Measurements from ENCODE around the gene ASIC2.

The ASIC2 gene

GRCh38 chr17:33118391-33119075, 174.6 kb downstream of the ASIC2 start:
- DNase-seq (ENCODE audit: low read depth in 2 of 2, low spot score in 1 of 2), result no peak

- DNase-seq (ENCODE audit: low read depth in 2 of 2, low spot score in 1 of 2), result no peak
Observed at GRCh38 chr17:33116021-33116551, 177.0 kb downstream of the ASIC2 start.

GRCh38 chr17:33115366-33115765, 177.7 kb downstream of the ASIC2 start:
- DNase-seq (ENCODE audit: low read depth in 2 of 2, low spot score in 1 of 2), result no peak

GRCh38 chr17:33113991-33114370, 179.1 kb downstream of the ASIC2 start:
- DNase-seq (ENCODE audit: low read depth in 2 of 2, low spot score in 1 of 2), result no peak

GRCh38 chr17:33113276-33113990, 179.7 kb downstream of the ASIC2 start:
- no peak for DNase-seq (ENCODE audit: low read depth in 2 of 2, low spot score in 1 of 2)

GRCh38 chr17:33112763-33113162, 180.3 kb downstream of the ASIC2 start:
- no peak for DNase-seq (ENCODE audit: low read depth in 2 of 2, low spot score in 1 of 2)

- no peak for DNase-seq (ENCODE audit: low read depth in 2 of 2, low spot score in 1 of 2)
Observed at GRCh38 chr17:33109336-33110072, 183.6 kb downstream of the ASIC2 start.

GRCh38 chr17:33106525-33107165, 186.4 kb downstream of the ASIC2 start:
- no peak for DNase-seq (ENCODE audit: low read depth in 2 of 2, low spot score in 1 of 2)

GRCh38 chr17:33105911-33106310, 187.2 kb downstream of the ASIC2 start:
- DNase-seq (ENCODE audit: low read depth in 2 of 2, low spot score in 1 of 2), result no peak

GRCh38 chr17:33099906-33100305, 193.2 kb downstream of the ASIC2 start:
- DNase-seq (ENCODE audit: low read depth in 2 of 2, low spot score in 1 of 2), result no peak

- no peak for DNase-seq (ENCODE audit: low read depth in 2 of 2, low spot score in 1 of 2)
Observed at GRCh38 chr17:33099252-33099651, 193.8 kb downstream of the ASIC2 start.

GRCh38 chr17:33097411-33097810, 195.7 kb downstream of the ASIC2 start:
- DNase-seq (ENCODE audit: low read depth in 2 of 2, low spot score in 1 of 2), result no peak

GRCh38 chr17:33096161-33096560, 196.9 kb downstream of the ASIC2 start:
- DNase-seq (ENCODE audit: low read depth in 2 of 2, low spot score in 1 of 2), result no peak

GRCh38 chr17:33091271-33091670, 201.8 kb downstream of the ASIC2 start:
- no peak for DNase-seq (ENCODE audit: low read depth in 2 of 2, low spot score in 1 of 2)

- DNase-seq (ENCODE audit: low read depth in 2 of 2, low spot score in 1 of 2), result no peak
Observed at GRCh38 chr17:33090806-33091205, 202.3 kb downstream of the ASIC2 start.

GRCh38 chr17:33086878-33087277, 206.2 kb downstream of the ASIC2 start:
- no peak for DNase-seq (ENCODE audit: low read depth in 2 of 2, low spot score in 1 of 2)

- no peak for DNase-seq (ENCODE audit: low read depth in 2 of 2, low spot score in 1 of 2)
Observed at GRCh38 chr17:33086041-33086440, 207.1 kb downstream of the ASIC2 start.

GRCh38 chr17:33085256-33085655, 207.8 kb downstream of the ASIC2 start:
- DNase-seq (ENCODE audit: low read depth in 2 of 2, low spot score in 1 of 2), result no peak

GRCh38 chr17:33084755-33085154, 208.3 kb downstream of the ASIC2 start:
- no peak for DNase-seq (ENCODE audit: low read depth in 2 of 2, low spot score in 1 of 2)

GRCh38 chr17:33082529-33083173, 210.4 kb downstream of the ASIC2 start:
- DNase-seq (ENCODE audit: low read depth in 2 of 2, low spot score in 1 of 2), result no peak

- no peak for DNase-seq (ENCODE audit: low read depth in 2 of 2, low spot score in 1 of 2)
Observed at GRCh38 chr17:33080091-33080490, 213.0 kb downstream of the ASIC2 start.
